ENCODE measurements around the gene CNTNAP5. TPM values are rescaled to one million over a fixed set of nuclear protein-coding genes. Genes with fewer than 3 reads are reported as not detected.

CNTNAP5 gene
- total and polyA plus RNA-seq, 4 donors, result not detected

- TF ChIP-seq REST (IDR thresholded peaks at IDR 0.05), result no peak
Measured at GRCh38 chr2:124187948-124188347, 162.9 kb downstream of the CNTNAP5 start (continued).

- 63% methylated on average over 4 of the region's 4 CpGs for WGBS
- Histone ChIP-seq H3K27ac (ENCODE audit: low read depth in 1 of 2, low read length in 2 of 2) (no peak overlapping the region), H3K36me3 (ENCODE audit: control insufficient read depth in 4 of 4, insufficient read depth in 3 of 4, low read depth in 1 of 4, low read length in 3 of 4) (no peaks in the 10 kb centered on the region), H3K27me3 (ENCODE audit: control insufficient read depth in 4 of 4, insufficient read depth in 4 of 4, low read length in 3 of 4) (no peaks in the 10 kb centered on the region), H3K9ac (ENCODE audit: low read depth in 1 of 2, low read length in 2 of 2) (no peak overlapping the region), H3K4me1 (ENCODE audit: control insufficient read depth in 4 of 4, insufficient read depth in 4 of 4, low read length in 3 of 4) (no peaks in the 10 kb centered on the region), H3K4me3 (ENCODE audit: low read depth in 1 of 3, low read length in 3 of 3) (no peak overlapping the region), H3K9me3 (ENCODE audit: control insufficient read depth in 4 of 4, low read length in 3 of 4) (no peaks in the 10 kb centered on the region)
- DNase-seq (ENCODE audit: low spot score), result no peak
- no peak for TF ChIP-seq JUND (IDR thresholded peaks at IDR 0.05)
- no peak for TF ChIP-seq ZBTB33 (IDR thresholded peaks at IDR 0.05)
- no peak for TF ChIP-seq YY1 (IDR thresholded peaks at IDR 0.05)
- no peak for TF ChIP-seq GABPA (IDR thresholded peaks at IDR 0.05 in 1 of 2, conservative IDR thresholded peaks at IDR 0.05 in 1 of 2)
- TF ChIP-seq TAF1 (conservative IDR thresholded peaks at IDR 0.05), result no peak
- no peak for TF ChIP-seq RXRA (IDR thresholded peaks at IDR 0.05)
- no peak for TF ChIP-seq SP1 (IDR thresholded peaks at IDR 0.05)
- TF ChIP-seq FOXA2 (IDR thresholded peaks at IDR 0.05), result no peak
Measured at GRCh38 chr2:124193706-124194105, 168.6 kb downstream of the CNTNAP5 start.

- TF ChIP-seq NR2F2 (IDR thresholded peaks at IDR 0.05), result no peak
- no peak for TF ChIP-seq RXRA (IDR thresholded peaks at IDR 0.05)
- no peak for TF ChIP-seq HNF4A (conservative IDR thresholded peaks at IDR 0.05)
- TF ChIP-seq HNF4G (IDR thresholded peaks at IDR 0.05), result no peak
- TF ChIP-seq JUND (IDR thresholded peaks at IDR 0.05), result no peak
- no peak for TF ChIP-seq ZBTB33 (IDR thresholded peaks at IDR 0.05)
- TF ChIP-seq SP1 (IDR thresholded peaks at IDR 0.05), result no peak
- TF ChIP-seq FOXA1 (IDR thresholded peaks at IDR 0.05), result no peak
- TF ChIP-seq EGR1 (IDR thresholded peaks at IDR 0.05; ENCODE audit: low read depth in 2 of 2), result no peak
- TF ChIP-seq CTCF (IDR thresholded peaks at IDR 0.05; ENCODE audit: low read depth, low read length, missing input control), result no peak
- no peak for TF ChIP-seq RAD21 (IDR thresholded peaks at IDR 0.05)
- no peak for TF ChIP-seq GABPA (IDR thresholded peaks at IDR 0.05 in 1 of 2, conservative IDR thresholded peaks at IDR 0.05 in 1 of 2)
- TF ChIP-seq YY1 (IDR thresholded peaks at IDR 0.05), result no peak
- TF ChIP-seq FOXA2 (IDR thresholded peaks at IDR 0.05), result no peak
- TF ChIP-seq TAF1 (conservative IDR thresholded peaks at IDR 0.05), result no peak
- no peak for TF ChIP-seq ATF3 (IDR thresholded peaks at IDR 0.05)
- no peak for TF ChIP-seq REST (IDR thresholded peaks at IDR 0.05)
- no peaks in the 10 kb centered on the region for H3K9me3 ChIP-seq (ENCODE audit: control insufficient read depth in 4 of 4, low read length in 3 of 4)
- no peaks in the 10 kb centered on the region for H3K4me1 ChIP-seq (ENCODE audit: control insufficient read depth in 4 of 4, insufficient read depth in 4 of 4, low read length in 3 of 4)
- no peak overlapping the region for H3K27ac ChIP-seq (ENCODE audit: low read depth in 1 of 2, low read length in 2 of 2)
- H3K4me3 ChIP-seq (ENCODE audit: low read depth in 1 of 3, low read length in 3 of 3), result no peak overlapping the region
- no peaks in the 10 kb centered on the region for H3K27me3 ChIP-seq (ENCODE audit: control insufficient read depth in 4 of 4, insufficient read depth in 4 of 4, low read length in 3 of 4)
- WGBS, result 81% methylated on average over 2 of the region's 2 CpGs
- DNase-seq (ENCODE audit: low spot score), result no peak
- no peak overlapping the region for H3K9ac ChIP-seq (ENCODE audit: low read depth in 1 of 2, low read length in 2 of 2)
- no peaks in the 10 kb centered on the region for H3K36me3 ChIP-seq (ENCODE audit: control insufficient read depth in 4 of 4, insufficient read depth in 3 of 4, low read depth in 1 of 4, low read length in 3 of 4)
Measured at GRCh38 chr2:124201713-124202112, 176.6 kb downstream of the CNTNAP5 start.
